HG03103 (cell line): ENCODE results near the gene AP3B2.

Experiments
- ATAC-seq: cut with Tn5 transposase; IDR thresholded peaks from one replicate; pipeline ENCODE4 v1.9.1; 2021; ENCODE audit warnings: low read depth; ENCODE audit not compliant: unreplicated experiment

Gene AP3B2

DNA sequence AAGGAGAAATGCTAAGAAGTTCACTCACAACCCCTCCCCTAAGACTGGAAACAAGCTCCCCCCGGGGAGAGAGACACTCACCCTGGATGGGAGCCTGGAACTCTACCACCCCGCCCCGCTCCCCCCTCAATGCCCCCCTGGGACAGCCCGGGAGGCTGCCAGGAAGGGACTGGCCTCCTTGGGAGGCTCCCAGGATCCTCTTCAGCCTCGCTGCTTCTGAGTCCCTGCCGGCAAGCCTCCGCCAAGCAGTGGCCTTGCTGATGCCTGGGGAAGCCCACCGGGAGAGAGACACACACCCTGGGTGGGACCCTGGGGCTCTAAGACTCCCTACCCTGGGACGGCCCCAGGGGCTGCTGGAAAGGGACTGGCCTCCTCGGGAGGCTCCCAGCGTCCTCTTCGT is 95.9 kb downstream of the AP3B2 start:
- no peak for ATAC-seq

DNA sequence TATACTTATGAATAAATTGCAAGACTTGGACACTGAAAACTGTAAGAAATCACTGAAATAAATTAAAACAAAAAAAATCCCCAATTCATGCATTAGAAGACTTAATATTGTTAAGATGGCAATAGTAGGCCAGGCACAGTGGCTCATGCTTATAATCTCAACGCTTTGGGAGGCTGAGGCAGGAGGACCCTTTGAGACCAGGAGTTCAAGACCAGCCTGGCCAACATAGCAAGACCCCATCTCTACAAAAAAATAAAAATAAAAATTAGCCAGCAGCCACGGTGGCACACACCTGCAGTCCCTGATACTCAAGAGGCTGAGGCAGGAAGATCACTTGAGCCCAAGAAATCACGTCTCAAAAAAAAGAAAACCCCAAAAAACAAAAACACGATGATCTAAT is 98.3 kb downstream of the AP3B2 start:
- no peak for ATAC-seq
